ENCODE results near the gene GMFB. TPM values are rescaled to one million over a fixed set of nuclear protein-coding genes. Genes with fewer than 3 reads are reported as not detected.
A peak's percentile ranks its signal among the peaks of the same experiment; 100 is the strongest.

GMFB gene
- total RNA-seq, 1 donor from 2014 or later = 136 TPM

DNA sequence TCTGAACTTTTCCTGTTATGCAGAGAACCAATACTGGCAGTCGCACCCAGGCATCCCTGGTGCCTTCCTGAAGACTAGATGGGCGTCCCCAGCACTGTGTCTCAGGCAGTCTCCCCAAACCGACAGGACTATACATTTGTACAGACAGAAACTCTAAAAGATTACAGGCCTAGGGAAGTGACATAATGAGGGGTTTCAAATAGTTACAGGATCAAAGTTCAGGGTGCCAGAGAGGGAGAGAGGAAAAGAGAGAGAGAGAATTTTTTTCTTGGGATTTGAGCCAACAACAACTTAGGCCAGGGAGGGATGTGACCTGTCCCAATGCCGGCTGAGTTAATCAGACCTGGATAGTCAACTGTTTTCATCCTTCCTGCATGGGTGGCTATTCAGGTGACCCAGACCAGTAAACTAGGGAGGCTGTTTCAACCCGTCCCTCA, 9.3 kb upstream of the GMFB start:
- no peak for ATAC-seq
- intact Hi-C loops (cut with DNase I) = no loop called here
- DNase-seq (ENCODE audit: low spot score) = no peak

DNA sequence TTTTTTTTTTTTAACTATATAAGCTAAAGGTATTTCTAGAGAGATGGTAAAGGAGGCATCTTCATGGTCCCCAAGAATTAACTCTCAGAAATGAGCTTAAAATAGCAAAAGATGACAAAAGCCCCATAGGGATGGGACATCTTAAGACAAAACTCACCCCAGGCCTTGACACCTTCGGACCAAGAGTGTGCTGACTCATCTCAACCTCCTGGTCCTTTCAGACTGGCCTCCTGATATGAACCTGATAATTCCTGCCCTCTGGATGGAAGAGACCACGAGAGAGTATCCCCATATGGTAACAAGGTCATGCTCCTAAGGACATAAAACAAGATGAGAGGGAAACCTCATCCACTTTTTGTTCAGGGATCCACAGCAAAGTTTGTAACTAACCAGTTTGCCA, 8.4 kb upstream of the GMFB start:
- no peak for ATAC-seq
- DNase-seq (ENCODE audit: low spot score) = no peak
- intact Hi-C loops (cut with DNase I) = no loop called here

DNA sequence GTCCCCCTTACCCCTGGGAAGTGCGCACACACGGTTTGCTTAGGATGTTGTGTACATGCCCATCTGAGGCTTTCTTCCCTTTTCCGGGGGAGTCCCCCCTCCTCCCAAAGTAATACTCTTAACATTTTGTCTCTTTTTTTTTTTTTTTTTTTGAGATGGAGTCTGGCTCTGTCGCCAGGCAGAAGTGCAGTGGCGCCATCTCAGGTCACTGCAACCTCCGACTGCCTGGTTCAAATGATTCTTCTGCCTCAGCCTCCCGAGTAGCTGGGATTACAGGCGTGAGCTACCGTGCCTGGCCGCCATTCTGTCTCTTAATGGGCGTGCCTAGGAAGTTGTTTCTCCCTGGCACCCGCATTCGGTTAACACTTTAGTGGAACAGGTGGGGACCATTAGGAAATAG, 4.5 kb upstream of the GMFB start:
- intact Hi-C loops (cut with DNase I) = no loop called here
- DNase-seq (ENCODE audit: low spot score) (no peak), ATAC-seq (no peak)

DNA sequence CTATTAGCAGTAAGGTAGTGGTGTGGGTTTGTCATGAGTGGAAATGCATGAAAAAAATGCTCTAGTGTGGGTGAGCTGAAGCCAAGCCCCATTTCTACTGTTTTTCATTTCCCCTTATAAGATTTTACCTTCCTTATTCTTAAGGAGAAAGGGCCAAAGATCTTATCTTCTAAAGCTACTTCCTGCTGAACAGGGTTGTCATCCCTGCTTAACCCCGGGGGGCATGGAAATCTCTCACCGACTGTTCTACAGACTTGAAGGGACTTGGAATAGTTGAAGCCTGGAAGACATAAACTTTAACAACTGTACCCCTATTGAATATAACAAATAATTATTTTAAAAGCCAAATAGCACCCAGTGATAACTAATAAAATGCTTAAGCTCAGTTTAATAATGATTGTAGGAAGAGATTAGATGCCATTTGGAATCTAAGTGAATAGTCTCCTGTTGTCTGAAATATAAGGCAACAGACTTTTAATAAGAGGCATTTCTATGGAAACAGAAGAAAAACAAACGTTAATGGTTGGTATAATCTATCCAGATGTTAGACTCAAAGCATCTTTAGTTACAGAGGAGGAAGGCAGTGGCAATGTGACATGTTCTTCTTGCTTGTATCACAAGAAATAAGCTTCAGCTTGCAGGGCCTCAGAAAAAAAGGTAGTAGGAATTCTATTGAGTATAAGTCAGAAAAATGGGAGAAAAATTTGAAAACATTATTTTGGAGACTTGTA, 1.8 kb upstream of the GMFB start:
- DNase-seq (ENCODE audit: low spot score) (no peak), ATAC-seq (no peak)
- intact Hi-C loops (cut with DNase I) = no loop called here

DNA sequence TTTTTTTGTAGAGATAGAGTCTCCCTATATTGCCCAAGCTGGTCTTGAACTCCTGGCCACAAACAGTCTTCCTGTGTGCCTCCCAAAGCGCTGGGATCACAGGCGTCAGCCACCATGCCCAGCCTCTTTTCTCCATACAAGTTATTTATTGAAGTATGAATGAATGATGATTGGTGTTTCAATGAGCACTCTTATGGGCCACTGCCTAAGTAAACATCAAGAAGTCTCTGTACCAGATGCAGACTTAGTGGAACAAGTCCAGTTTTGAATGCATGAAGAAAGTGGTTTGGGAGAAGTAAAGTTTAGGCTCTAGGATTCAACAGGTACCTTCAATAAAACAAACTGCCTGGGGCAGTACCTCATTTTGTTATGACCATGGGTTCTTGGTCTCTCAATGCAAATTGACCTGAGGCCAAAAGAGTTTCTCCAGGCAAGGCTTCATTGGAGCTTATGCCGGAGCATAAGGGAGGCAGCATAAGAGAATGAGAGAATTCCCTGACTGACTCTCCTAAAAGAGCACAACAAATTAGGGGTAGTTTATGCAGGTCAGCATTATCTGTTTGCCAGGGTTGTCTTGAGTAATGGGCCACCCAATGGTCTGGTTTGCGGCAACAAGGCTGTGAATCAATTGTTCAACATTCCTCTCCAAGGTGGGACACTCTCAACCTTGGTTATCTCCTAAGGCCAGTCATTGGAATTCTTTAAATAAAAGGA, 1.1 kb upstream of the GMFB start:
- DNase-seq (ENCODE audit: low spot score) = no peak
- ATAC-seq = no peak
- intact Hi-C loops (cut with DNase I) = no loop called here

DNA sequence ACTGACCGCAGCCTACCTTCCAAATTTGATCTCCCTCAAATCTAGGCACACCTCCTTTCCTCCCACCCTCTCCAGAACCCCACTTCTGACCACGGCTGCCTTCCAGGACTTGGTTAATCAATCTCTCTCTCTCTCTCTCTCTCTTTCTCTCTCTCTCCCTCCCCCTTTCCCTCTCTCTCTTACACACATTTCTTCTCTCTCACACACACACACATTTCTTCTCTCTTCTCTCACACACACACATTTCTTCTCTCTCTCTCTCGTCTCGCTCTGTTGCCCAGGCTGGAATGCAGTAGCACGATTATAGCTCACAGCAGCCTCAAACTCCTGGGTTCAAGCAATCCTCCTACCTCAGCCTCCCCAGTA, 521 bp upstream of the GMFB start:
- ATAC-seq (no peak), DNase-seq (ENCODE audit: low spot score) (no peak)
- intact Hi-C loops (cut with DNase I) = no loop called here

DNA sequence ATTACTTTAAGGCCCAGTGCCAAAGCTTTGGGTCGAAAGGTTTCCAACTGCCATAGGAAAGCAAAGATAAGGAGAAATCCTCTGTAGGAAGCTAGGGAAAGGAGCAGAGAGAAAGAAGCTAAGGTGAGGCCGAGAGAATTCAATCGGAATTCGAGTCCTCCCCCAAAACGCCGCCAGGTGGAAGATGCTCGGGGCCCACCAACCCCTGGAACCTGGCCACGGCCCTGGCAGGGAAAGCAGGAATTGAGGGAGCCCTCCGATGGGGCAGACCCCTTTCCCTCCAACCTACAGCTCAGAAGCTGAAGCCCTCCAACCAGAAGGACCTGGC, 498 bp downstream of the GMFB start:
- ATAC-seq (no peak), DNase-seq (ENCODE audit: low spot score) (no peak)
- intact Hi-C loops (cut with DNase I) = no loop called here

DNA sequence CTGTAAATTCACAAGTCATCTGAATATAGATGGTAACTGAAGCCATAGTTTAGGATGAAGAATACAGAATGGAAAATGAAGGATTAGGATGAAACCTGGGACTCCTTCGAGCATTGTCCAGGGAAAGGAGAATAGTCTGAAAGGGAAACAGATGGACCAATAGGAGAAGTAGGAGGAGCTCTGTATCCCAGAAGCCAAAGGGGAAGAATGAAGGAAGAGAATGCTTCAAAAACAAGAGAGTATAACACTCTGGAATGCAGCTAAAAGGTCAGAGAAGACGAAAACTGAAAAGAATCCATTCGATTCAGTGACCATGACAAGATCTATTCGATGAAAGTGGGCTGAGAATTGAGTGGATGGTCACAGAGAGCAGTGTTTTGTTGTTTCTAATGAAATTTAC, 1.0 kb downstream of the GMFB start:
- intact Hi-C loops (cut with DNase I) = no loop called here
- DNase-seq (ENCODE audit: low spot score) (no peak), ATAC-seq (peak; percentile 32)

DNA sequence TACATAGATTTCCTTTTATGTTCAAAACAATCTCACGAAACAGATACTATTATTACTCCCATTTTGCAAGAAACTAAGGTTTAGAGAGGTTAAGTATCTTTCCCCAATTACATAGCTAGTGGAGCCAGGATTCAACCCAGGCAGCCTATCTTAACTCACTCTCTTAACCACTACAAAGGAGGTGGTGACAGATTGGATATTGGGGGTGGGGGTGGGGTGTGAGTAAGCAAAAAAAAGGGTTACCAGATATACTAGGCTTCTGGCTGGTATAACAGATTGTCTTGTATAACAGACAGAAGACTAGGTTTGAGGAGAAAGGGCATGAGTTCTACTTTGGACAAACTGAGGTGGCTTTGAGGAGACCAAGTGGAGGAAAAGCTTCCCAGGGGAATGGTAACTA, 2.1 kb downstream of the GMFB start:
- no peak for ATAC-seq
- DNase-seq (ENCODE audit: low spot score) = no peak
- intact Hi-C loops (cut with DNase I) = no loop called here

DNA sequence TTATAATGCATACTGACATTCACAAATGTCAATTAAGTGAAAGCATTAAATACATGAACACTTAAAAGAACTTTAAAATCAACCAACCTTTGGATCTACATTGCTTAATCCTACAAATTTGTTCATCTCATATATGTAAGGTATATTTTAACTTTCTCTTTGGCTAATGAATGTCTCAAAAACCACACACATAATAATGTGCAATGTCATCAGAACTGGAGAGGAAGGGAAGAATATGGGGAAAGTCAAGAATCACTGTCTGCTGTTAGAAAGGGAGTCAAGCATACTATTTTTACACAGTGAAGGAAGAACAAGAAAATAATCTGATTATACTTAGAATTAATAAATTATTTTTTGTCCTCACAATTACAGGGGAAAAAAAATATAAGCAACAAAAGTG, 4.9 kb downstream of the GMFB start:
- ATAC-seq (no peak), DNase-seq (ENCODE audit: low spot score) (no peak)
- intact Hi-C loops (cut with DNase I) = no loop called here

DNA sequence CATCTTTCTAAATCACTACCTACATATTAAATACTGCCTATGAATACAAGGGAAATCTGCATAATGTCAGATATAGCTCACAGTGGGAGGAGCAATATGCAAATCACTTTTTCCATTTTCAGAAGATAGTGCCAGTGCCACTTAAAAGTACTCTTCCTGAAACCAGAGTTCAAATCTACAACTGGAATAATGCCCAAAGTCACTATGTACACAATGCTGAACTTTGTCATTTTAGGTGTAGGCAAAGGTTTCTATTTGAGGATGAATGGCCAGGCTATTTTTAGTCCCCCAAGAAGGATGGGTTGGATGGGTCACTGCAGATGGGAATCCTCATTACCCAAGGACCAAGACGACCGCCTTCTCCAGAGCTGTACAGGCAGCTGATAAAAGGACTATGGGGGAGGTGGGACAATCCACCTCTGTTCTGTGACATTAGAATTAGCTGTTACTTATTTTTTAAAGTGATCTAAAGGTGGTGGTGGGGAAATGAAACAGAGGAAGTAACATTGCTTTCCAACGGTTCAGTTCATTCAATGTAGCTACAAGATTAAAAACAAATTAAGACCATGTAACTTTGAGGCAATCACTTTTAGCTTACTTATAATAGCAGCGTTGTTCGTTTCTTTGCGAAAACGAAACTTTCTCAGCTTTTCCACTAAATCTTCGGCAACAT, 5.6 kb downstream of the GMFB start:
- no peak for DNase-seq (ENCODE audit: low spot score)
- ATAC-seq = no peak
- intact Hi-C loops (cut with DNase I) = no loop called here

DNA sequence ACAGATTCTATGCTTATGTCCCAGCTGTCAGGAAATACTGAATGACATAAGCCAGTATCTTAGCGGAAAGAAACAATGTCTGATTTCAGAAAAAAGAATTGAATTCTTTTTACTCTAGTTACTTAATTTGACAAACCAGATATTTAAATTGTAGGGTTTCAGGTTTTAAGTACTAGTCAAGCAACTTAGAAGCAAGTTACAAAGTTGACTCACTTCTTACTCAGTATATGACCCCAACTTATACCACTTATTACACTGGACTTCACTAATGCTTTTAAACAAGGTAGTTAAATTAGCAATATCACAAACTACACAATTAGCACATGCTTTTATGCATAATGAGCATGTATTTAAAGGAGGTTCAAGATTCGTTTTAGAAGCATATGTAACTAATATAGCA, 7.1 kb downstream of the GMFB start:
- ATAC-seq = no peak
- DNase-seq (ENCODE audit: low spot score) = no peak
- intact Hi-C loops (cut with DNase I) = no loop called here

DNA sequence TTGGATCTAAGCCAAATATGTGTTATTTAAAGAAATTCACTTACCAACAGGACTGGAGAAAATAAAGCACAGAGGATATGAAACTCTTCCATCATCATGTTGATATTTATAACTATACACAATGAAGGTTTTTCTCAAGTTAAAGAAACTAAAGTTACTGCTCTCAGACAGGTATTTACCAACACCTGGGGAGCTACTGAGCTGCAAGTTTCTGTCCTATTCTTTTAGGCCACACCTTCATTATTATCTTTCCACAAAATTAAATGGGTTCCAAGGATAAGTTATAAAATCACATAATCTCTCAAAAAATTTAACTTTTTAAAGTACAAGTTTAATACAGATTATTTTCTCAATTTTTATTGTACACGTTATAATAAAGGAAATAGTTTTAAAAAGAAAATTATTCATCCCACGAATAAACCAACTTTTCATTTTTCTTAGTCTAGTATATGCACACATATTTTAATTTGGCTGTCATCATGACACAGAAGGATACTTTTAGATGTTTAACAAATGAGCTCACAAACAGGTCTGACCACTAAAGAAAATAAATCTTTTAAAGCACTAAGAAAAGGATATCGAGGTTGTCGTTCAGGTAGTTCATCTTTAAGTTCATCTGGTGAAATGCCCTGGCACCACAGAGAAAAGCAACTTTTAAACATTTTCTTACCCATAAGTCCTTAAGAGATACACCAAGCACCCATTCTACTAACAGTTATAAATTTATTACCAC, 7.8 kb downstream of the GMFB start:
- ATAC-seq = no peak
- no peak for DNase-seq (ENCODE audit: low spot score)
- intact Hi-C loops (cut with DNase I) = no loop called here

DNA sequence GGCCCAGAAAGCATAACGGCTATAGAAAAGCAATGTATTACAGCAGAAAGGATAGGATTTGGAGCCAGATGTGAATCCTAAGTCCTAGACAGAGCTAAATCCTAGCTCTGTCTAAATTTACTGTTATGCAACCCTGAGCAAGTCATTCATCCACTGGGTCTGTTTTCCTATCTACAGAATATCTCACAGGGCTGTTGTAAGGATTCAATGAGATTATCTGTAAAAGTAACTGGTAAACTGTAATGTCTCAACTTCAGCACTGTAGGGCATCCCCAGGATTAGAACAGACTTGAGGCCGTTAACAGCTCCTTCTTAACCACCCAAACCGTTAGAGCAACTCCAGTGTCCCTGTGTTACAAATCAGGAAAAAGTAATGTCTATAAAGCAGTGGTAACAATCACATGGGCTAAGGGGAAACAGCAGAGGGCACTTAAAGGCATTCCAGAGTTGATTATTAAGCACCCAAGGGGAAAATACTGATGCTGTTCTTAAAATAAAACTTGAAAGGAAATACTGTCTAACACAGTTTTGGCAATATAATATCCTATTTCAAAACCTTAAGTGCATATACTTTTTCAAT, 10.1 kb downstream of the GMFB start:
- intact Hi-C loops (cut with DNase I) = no loop called here
- ATAC-seq (peak; percentile 30), DNase-seq (ENCODE audit: low spot score) (no peak)

DNA sequence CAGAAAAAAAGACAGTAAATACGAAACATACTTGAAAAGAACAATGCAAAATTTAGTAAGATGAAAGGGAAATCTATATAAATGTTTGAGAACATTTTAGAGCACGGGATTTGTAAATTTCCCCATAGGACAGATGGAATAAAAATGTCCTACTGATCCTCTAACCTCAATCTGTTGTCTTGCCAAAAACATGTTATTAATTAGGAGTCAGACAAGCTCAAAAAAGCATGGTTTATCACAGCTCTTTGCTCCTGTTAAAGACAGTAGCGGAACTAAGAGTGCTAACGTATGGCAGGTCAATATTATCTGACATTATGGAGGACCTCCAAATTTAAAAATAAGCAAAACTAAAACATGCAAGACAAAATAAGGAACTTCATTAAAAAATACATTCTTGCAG, 12.9 kb downstream of the GMFB start:
- no peak for ATAC-seq
- intact Hi-C loops (cut with DNase I) = no loop called here
- DNase-seq (ENCODE audit: low spot score) = no peak

DNA sequence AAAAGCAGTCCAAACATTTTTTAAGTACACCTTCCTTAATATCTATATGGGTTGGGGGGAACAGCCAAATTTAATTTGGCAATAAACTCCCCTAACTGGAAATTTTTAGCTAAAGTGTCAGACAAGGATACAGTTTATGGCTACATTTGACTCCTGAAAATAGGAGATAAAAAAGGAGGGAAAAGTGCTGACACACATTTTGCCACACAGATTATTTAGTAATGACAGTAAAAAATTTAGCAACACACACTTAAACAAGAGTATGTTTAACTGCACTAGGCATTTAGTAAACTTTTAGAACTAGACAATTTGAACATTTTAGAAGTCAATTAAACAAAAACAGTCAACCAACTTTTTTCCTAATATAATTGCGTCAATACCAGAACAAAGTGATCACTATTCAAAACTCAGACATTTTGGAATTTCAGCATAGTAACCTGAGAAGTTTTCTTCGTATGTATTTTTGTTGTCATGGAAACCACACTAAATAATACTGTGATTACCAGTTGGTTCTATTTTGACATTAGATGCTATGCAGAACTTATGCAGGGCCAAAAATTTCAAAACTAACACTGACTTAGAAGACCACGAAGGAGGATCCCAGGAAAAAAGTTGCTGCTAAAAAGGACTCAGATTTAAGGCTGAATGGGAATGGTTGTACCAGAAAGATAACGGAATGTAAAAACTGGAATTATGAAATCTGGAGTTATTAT, 13.4 kb downstream of the GMFB start:
- intact Hi-C loops (cut with DNase I) = no loop called here
- DNase-seq (ENCODE audit: low spot score) (no peak), ATAC-seq (no peak)

DNA sequence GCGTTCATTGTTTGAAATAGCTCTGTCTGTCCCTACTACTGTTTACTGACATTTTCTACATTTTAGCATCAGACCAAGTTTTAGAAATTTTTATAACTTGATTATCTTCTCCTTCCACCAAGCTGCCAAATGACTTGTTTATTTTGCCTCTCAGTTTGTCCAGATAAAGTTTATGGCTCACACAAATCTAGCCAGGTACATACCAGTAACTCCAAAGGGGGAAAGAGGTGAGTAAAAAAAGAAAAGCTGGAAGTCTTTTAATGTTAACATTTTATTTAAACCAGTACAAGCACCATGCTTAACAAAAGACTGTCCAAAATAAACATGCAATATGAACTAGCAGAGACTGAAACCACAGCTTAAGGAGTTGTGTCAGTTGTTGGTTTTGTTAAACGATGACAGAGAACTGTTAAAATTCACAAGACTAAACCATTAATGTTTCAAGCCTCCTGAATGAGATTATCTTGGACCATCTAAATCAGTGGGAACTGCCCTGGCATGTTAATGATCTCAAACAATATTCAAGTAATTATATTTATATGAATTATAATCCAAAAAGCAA, 14.5 kb downstream of the GMFB start:
- intact Hi-C loops (cut with DNase I) = no loop called here
- ATAC-seq = no peak
- no peak for DNase-seq (ENCODE audit: low spot score)

DNA sequence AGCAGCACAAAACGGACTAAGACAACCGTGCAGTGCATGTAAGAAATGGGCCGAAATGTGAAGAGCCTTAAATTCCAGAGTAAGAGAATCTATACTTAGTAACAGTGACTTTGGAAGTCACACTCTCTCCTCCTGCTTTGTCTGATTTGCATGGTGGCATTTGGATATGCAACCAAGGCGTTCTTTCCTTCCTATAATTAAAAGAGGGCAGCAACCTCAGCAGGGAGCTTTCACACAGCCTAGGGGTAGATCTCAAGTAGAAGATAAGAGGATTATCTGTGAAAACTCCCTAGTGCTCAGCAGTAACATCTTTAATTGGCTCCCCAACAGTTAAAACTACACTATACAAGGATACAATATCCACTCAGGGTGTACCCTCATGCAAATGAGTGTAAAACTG, 16.5 kb downstream of the GMFB start:
- intact Hi-C loops (cut with DNase I) = no loop called here
- ATAC-seq (no peak), DNase-seq (ENCODE audit: low spot score) (no peak)

DNA sequence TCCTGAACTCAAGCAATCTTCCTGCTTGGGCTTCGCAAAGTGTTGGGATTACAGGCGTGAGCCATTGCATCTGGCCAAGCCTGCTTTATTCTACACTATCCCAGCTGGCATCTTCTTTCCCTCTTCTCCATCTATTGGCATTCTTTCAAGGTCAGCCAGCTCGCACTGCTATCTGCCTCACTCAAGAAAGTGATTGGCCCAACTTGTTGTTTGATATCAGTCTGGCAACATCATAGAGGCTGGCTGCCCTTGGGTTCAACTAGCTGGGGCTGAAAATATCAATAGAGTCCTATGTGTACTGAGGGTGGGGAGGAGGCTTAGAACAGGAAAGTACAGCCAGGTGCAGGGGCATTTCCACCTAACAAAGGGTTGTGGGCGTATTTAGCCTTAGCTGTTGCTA, 17.1 kb downstream of the GMFB start:
- ATAC-seq = no peak
- intact Hi-C loops (cut with DNase I) = no loop called here
- no peak for DNase-seq (ENCODE audit: low spot score)
